ENCODE results near the gene PALS2.

GRCh38 chr7:24595671-24596418 lies 22.6 kb downstream of the PALS2 start:
- TF ChIP-seq CTCF (conservative IDR thresholded peaks at IDR 0.05; ENCODE audit: low read length): no peak
- no peak for TF ChIP-seq EZH2phosphoT487 (IDR thresholded peaks at IDR 0.05; ENCODE audit: borderline replicate concordance, low read depth, low read length)
